ENCODE data around the gene DONSON. TPM values are rescaled to one million over a fixed set of nuclear protein-coding genes. Genes with fewer than 3 reads are reported as not detected.

The DONSON gene
- total RNA-seq, result 10 to 100 TPM; 28.2 to 29.7 TPM

GRCh38 chr21:33588485-33589335 is at the start of gene DONSON:
Gene DONSON, minus strand, starts transcription at chr21:33588684. Its CDS starts 43 bp downstream, at chr21:33588641.

GRCh38 chr21:33542640-33543504 is 45.6 kb downstream of the DONSON start, which contains the start of gene SON:
Gene SON, plus strand, starts transcription at chr21:33543038. Its CDS starts 55 bp downstream, at chr21:33543093.

GRCh38 chr21:33541756-33542639 is 46.5 kb downstream of the DONSON start, which contains the start of gene GART:
Gene GART, minus strand, starts transcription at chr21:33542117. Its CDS starts 2,802 bp downstream, at chr21:33539315.

Other genes with a start within 250 kb of the DONSON start
- 10 to 100 TPM; 17.5 to 18.3 TPM for gene IFNGR2, start 185.3 kb downstream of the DONSON start, total RNA-seq
- gene TMEM50B, start 108.7 kb downstream of the DONSON start, total RNA-seq, result 10 to 100 TPM; 33.7 to 36.5 TPM
- gene DNAJC28, start 97.0 kb downstream of the DONSON start, total RNA-seq, result under 1 TPM; 0.58 to 0.63 TPM
- 100 to 1,000 TPM; 108 to 110 TPM for gene GART, start 46.6 kb downstream of the DONSON start, total RNA-seq
- 100 to 1,000 TPM; 313 to 318 TPM for gene SON, start 45.6 kb downstream of the DONSON start, total RNA-seq
- 10 to 100 TPM; 32.1 to 38.1 TPM for gene CRYZL1, start 53.1 kb upstream of the DONSON start, total RNA-seq
- gene ITSN1, start 53.8 kb upstream of the DONSON start, total RNA-seq, result 1 to 10 TPM; 2.8 to 5.5 TPM

Measured in activated naive CD4-positive, alpha-beta T cell treated with anti-CD3 and anti-CD28 coated beads, Interleukin-2, amount 10 ng/mL, durations not matched to agents 5 hours and 36 hours (primary cell).